ENCODE results near the gene ALDH1L2. TPM values are rescaled to one million over a fixed set of nuclear protein-coding genes. Genes with fewer than 3 reads are reported as not detected.

Gene ALDH1L2
- total RNA-seq, 4 donors from 2014 or later = 7.2 to 12.2 (median 10.2) TPM

DNA sequence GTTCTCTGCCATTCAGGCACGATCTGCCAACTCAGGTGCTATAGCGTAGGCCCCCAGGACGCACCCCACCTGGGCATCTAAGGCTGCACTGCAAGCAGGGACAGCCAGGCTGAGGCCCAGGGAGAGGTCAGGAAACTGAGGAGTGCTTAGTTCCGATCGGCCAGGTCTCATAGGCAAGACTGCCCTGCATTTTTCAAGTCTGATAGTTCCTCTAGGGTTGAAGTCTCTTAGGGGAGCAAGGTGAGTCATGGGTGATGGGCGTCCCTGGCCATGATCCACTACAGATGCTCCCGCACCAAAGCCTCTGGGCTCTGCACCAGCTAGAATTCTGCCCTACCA, 84.9 kb downstream of the ALDH1L2 start:
- 76 to 81% methylated on average over 6 to 7 of the region's 7 CpGs for WGBS, 2 donors
- no peak overlapping the region for H3K27ac ChIP-seq

DNA sequence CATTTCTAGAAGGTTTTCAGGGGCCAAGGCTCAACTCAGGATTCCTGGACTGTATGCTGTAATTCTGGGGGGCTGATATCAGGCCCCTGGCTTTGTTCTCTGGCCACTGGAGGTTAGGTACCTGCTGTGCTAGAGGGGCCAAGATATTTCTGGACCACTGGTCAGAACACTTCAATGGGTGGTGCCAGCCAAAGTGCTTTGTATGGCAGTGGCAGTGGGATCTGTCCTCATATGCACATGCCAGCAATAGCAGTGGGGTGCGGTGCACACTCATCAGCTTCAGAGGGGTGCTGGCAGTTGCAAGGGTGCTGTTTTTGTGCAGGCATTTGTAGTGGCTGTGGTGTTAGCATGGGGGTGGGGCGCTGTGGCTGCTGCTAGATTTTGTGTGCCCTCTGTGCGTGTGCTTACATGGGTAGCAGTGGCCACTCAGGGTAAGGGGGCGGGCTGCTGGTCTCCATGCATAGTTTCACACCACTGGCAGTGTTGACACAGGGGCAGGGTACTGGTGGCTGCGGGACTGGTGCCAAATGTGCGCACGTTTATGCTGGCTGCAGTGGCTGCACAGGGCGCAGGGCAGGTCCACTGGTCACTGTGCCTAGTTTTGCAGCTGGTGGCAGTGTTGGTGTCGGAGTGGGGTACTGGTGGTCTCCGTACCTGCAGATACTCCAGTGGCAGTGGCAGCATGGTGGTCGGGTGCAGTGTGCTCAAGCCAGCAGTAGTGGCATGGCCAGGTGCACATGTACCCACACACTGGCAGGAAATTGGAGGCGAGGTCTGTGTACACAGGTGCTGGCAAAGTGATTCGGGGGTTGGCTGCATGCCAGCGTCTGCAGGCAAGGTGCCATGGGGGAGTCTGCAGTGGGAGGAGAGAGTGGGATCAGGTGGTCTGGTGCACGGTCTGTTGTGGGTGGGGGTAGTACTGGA, 85.6 kb downstream of the ALDH1L2 start:
- Histone ChIP-seq H3K27ac (no peak overlapping the region), H3K27me3 (no peaks in the 10 kb centered on the region), H3K4me3 (no peak overlapping the region), H3K4me1 (no peaks in the 10 kb centered on the region), H3K36me3 (peaks cover 0 to 98% (median 8%) of the 10 kb centered on the region in 3 donors), H3K9me3 (no peaks in the 10 kb centered on the region)
- TF ChIP-seq EP300 (IDR thresholded peaks at IDR 0.05) (no peak), POLR2A (IDR thresholded peaks at IDR 0.05) (no peak)
- TF ChIP-seq, protein P1, sequence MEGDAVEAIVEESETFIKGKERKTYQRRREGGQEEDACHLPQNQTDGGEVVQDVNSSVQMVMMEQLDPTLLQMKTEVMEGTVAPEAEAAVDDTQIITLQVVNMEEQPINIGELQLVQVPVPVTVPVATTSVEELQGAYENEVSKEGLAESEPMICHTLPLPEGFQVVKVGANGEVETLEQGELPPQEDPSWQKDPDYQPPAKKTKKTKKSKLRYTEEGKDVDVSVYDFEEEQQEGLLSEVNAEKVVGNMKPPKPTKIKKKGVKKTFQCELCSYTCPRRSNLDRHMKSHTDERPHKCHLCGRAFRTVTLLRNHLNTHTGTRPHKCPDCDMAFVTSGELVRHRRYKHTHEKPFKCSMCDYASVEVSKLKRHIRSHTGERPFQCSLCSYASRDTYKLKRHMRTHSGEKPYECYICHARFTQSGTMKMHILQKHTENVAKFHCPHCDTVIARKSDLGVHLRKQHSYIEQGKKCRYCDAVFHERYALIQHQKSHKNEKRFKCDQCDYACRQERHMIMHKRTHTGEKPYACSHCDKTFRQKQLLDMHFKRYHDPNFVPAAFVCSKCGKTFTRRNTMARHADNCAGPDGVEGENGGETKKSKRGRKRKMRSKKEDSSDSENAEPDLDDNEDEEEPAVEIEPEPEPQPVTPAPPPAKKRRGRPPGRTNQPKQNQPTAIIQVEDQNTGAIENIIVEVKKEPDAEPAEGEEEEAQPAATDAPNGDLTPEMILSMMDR (IDR thresholded peaks at IDR 0.05) = no peak
- DNase-seq (ENCODE audit: low spot score in 2 of 2) = no peak
- WGBS, 2 donors = 82 to 83% methylated on average over 14 to 15 of the region's 15 CpGs

More for the DNA sequence above, 84.9 kb downstream of the ALDH1L2 start:
- Histone ChIP-seq H3K27me3 (no peaks in the 10 kb centered on the region), H3K4me3 (no peak overlapping the region), H3K4me1 (no peaks in the 10 kb centered on the region), H3K36me3 (peaks cover 0 to 98% (median 8%) of the 10 kb centered on the region in 3 donors), H3K9me3 (no peaks in the 10 kb centered on the region)
- TF ChIP-seq EP300 (IDR thresholded peaks at IDR 0.05) = no peak
- TF ChIP-seq, protein P1 (IDR thresholded peaks at IDR 0.05) = no peak
- DNase-seq (ENCODE audit: low spot score in 2 of 2) = no peak

DNA sequence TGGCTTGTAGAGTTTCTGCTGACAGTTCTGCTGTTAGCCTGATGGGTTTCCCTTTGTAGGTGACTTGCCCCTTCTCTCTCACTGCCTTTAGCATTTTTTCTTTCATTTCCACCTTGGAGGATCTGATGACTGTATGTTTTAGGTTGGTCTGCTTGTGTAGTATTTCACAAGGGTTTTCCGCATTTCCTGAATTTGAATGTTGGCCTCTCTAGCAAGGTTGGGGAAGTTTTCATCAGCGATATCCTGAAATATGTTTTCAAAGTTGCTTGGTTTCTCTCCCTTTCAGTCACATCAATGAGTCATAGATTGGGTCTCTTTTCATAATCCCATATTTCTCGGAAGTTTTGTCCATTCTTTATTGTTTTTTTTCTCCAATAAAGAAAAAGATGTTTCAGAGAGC, 86.7 kb downstream of the ALDH1L2 start:
- Histone ChIP-seq H3K27ac (no peak overlapping the region), H3K27me3 (no peaks in the 10 kb centered on the region), H3K36me3 (peaks cover 0 to 99% (median 8%) of the 10 kb centered on the region in 3 donors), H3K9me3 (no peaks in the 10 kb centered on the region), H3K4me1 (no peaks in the 10 kb centered on the region), H3K4me3 (no peak overlapping the region)
- no peak for DNase-seq (ENCODE audit: low spot score in 2 of 2)
- 82 to 84% methylated on average over 3 of the region's 3 CpGs for WGBS, 2 donors
- TF ChIP-seq EP300 (IDR thresholded peaks at IDR 0.05) (peak in 1 of 2 donors; percentile 14), POLR2A (IDR thresholded peaks at IDR 0.05) (no peak)
- TF ChIP-seq, protein P1 (IDR thresholded peaks at IDR 0.05) = no peak

DNA sequence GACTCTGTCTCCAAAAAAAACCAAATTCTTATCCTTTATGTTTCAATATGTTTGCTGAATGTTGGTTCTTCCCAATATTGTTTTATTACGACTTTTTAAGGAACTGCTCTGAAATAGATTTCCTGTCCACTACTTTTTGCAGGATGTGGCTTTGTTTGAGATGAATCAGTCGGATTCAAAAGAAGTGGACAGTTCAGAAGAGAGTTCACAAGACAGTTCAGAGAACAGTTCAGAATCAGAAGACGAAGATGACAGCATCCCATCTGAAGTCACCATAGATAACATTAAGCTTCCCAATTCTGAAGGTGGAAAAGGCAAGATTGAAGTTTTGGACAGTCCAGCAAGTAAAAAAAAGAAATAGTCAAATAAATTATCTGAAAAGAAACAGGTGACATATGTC, 89.9 kb downstream of the ALDH1L2 start:
- Histone ChIP-seq H3K4me1 (no peaks in the 10 kb centered on the region), H3K27me3 (no peaks in the 10 kb centered on the region), H3K9me3 (no peaks in the 10 kb centered on the region), H3K4me3 (no peak overlapping the region), H3K27ac (no peak overlapping the region), H3K36me3 (peaks cover 0 to 97% (median 5%) of the 10 kb centered on the region in 3 donors)
- no peak for DNase-seq (ENCODE audit: low spot score in 2 of 2)
- WGBS, 2 donors = 72 to 74% methylated on average over 3 of the region's 3 CpGs
- TF ChIP-seq POLR2A (IDR thresholded peaks at IDR 0.05) = no peak
- TF ChIP-seq, protein P1 (IDR thresholded peaks at IDR 0.05) = no peak
- TF ChIP-seq EP300 (IDR thresholded peaks at IDR 0.05) = no peak

DNA sequence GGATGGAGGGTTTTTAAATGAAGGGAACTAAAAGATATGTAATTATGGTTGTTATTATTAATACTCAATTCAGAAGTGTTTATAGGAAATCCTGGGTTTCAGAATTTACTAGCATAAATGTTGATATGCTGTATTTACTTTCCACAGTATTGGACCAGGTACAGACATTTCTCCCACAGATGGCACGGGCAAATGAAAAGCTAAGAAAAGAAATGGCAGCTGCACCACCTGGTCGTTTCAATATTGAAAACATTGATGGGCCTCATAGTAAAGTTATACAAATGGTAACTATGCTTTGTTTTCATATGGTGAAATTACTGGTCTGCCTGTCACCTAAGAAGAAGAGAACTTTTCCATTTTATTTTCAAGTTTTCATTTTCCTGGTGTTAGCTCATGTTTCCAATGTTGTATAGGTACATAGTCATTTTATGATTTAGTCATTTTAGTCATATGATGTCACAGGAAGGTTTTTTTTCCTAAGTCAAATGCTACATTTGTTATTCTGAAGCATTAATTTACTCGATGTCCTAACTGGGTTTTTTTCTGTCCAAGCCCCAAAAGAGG, 92.6 kb downstream of the ALDH1L2 start:
- Histone ChIP-seq H3K27me3 (no peaks in the 10 kb centered on the region), H3K9me3 (no peaks in the 10 kb centered on the region), H3K4me1 (peaks cover 0 to 19% (median 11%) of the 10 kb centered on the region in 4 donors), H3K27ac (no peak overlapping the region), H3K36me3 (peaks cover 0 to 84% (median 5%) of the 10 kb centered on the region in 3 donors), H3K4me3 (no peak overlapping the region)
- DNase-seq (ENCODE audit: low spot score in 2 of 2) = no peak
- 84 to 89% methylated on average over 3 of the region's 3 CpGs for WGBS, 2 donors
- TF ChIP-seq, protein P1 (IDR thresholded peaks at IDR 0.05) = no peak
- TF ChIP-seq EP300 (IDR thresholded peaks at IDR 0.05) (no peak), POLR2A (IDR thresholded peaks at IDR 0.05) (no peak)
